ENCODE measurements around the gene RTL1.

Gene RTL1

DNA sequence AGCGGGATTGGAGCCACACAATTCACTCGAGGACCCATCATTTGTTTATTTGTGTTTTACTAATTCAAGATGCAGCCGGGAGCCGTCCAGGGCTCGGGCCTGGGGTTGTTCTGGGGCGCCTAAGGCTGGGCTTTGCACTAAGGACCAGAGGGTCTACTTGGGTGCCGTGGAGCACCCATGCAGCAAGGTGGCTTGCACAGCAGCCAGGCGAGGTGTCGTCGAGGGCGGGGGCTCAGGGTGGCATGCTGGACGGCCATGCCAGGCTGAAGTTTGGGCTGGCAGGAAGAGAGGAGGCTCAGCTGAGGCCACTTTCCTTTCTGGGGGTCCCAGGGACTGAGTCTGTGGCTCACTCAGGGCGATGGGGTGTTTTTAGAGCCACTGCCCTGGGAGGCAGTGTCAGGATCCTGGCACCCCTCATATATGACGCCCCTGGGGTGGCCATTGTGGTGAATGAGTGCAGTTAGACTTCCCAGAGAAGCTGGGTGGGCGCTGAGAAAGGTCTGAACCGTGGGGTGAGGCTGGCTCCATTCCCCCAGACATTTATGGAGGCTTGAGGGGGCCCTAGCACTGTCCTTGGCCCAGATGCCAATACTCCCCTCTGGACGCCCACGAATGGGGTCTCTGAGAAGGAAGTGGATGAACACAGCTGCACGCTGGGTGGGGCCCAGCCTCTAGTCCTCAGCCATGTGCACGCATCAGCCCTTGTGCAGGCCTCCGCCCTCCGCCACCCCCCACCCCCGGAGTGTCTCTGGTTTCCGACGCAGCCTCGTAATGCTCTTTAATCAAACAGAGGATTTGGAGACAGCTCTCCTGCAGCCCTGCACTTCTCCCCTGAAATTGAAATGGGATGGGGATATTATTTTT, 66.3 kb downstream of the RTL1 start:
- in situ Hi-C loops (cut with MboI; ENCODE audit: low sequenced_read_pairs): no loop called here

DNA sequence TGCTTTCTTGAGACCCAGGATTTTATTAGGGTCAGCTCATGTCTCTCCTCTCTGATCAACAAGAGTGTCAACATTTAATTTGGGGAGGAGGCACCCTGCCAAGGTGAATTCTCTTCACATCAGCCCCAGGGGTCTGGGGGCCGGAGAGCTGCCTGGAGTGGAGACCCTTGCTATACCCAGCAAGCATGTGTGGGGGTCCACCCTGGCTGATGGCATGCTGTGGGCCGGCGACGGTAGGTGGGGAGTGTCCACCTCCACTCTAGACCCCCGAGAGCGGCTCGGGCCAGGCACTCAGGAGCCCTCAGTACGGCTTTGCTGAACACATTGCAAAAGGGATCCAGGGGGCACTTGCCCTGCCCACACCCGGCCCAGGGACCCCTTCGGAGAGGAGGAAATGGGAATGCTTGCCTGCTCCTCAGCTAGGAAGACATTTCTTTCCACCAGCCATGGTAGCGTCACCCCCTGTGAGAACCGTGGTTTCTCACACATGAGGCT, 67.2 kb downstream of the RTL1 start:
- in situ Hi-C loops (cut with MboI; ENCODE audit: low sequenced_read_pairs): no loop called here

DNA sequence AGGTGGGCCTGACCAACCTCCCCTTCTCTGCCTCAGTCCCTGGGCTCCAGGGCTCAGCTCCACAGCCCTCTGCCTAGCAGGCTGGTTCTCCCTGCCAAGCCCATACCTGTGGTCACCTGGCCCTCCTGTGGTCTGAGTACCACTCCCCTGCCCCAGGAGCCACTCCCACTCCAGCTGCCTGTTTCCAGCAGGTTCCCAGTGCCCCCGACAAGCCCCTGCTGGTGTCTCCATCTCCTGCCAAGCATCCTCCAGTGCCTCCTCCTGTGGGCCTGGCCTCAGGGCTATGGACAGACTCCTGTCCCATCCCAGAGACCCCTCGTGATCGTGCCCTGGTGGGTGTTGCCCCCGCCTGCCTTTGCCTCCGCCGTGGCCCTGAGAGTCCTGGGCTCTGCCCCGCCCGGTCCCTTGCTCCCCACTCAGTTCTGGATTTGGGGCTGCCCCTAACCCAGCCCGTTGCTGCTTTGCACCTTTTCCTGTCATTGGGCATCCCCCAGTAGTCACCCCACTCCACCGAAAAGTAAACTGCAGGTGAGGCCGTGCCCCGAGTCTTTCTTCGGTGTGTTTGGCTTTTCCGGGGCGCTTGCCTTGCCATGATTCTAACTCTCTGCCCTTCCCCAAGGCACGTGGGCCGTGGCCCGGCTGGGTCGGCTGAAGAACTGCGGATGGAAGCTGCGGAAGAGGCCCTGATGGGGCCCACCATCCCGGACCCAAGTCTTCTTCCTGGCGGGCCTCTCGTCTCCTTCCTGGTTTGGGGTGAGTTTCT, 67.8 kb downstream of the RTL1 start:
- in situ Hi-C loops (cut with MboI; ENCODE audit: low sequenced_read_pairs): no loop called here

DNA sequence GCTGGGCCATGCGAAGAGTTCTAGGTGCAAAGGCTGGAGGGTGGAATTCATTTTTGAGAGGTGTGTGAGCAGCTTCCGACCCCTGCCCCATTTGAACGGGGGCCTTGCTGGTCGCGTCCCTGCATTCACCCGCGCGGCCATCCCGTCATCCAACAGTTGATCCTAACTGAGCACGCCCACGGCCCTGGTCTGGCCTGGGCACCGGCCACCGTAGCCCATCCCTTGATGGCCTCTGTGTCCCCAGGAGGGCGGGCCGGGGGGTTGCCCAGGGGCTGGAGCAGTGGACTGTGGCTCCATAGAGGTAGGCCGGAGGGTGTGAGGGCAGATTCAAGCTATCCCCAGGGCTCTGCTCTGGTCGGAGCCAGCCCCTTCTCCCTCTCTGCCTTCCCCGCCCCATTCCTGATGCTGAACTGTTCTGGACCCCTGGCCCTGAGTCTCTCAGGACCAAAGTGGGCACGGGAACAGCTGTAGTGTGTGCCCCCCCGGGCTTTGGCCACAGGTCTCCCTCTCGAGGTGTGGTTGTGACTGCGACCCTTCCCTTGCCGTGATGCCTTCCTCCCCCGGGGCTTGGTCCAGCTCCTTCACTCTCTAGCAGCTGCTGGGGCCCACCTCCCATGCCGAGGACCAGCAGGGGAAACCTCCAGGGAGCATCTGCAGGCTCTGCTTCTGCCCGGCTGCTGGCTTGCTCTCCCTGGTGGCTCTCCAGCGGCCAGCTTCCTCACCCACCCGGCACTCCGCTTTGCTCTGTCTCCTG, 68.6 kb downstream of the RTL1 start:
- in situ Hi-C loops (cut with MboI; ENCODE audit: low sequenced_read_pairs): no loop called here

DNA sequence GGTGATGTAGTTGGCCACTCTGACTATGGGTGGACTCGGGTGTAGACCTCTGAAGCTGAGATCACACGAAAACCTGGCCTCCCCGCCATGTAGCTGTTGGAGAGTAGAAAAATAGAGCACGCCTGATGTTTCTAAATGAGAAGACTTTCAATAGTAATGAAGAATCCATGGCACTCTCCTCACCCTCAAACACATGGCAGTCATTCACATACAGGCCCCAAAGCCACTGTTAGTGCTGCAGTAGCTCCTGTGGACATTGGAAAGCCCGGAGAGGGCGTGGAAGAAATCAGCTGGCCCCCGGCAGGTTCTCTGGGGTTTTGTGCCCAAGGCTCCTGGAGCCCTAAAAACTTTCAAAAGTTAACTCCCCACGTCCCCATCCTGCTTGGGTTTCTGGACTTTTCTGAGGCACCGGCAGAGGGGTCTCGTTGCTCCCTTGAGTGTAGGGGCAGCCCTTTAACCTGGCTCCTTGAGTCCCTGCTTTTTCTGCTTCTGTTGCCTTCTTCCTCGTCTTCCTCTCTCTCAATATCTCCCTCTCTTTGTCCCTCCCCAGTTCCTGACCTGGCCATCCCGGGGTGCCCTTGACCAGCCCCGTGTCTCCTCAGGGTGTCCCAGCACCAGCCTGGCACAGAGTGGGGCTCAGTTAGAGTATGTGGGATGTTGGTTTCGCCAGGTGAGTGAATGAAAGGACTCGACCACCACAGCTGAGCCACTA, 69.3 kb downstream of the RTL1 start:
- in situ Hi-C loops (cut with MboI; ENCODE audit: low sequenced_read_pairs): no loop called here

DNA sequence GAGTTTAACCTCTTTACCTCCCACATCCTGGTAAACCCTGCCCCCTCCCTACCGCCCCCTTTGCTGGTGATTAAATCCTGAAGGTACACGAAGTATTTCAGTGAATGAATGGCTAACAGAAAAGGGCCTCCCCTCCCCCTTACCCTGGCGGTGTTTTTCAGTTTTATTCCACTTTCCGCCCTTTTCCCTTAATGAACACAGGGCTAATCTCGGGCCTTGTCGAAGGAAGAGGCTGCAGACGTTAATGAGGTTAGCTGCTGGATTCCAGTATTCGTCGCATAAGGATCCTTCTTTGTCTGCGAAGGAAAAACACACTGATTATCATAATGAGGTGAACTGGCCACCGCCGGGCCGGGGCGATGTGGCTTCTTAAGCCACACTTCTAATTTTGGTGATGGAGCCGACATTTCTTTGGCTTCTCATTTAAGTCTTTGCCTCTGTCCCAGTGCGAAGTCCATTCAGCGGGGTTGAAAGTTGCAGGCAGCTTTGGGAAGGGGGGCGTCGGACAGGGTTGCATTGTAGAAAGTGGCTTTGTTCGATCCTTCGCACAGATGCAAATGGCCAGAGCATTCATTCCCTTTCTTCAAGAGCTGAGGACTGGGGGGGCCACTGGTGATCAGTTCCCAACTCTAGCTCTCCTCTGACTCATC, 71.1 kb downstream of the RTL1 start:
- in situ Hi-C loops (cut with MboI; ENCODE audit: low sequenced_read_pairs): no loop called here

DNA sequence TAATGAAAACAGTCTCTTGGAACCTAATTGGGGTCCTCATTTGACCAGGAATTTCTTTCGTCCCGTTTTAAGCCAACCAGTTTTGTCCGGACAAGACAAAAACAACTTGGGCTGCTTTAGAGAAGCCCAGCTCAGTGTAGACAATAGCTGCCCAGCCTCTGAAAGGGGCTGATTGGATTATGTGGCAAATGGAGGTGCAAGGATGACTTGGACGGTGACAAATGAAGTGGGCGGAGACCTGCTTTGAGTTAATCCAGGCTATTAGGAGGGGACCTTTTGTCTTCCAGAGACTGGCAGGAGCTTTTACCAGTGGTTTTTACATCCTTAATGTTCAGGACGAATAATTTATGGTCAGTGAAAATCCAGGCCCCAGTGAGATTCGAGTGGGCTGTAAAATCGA, 72.8 kb downstream of the RTL1 start:
- in situ Hi-C loops (cut with MboI; ENCODE audit: low sequenced_read_pairs): no loop called here

All from hTERT RPE-1 (cell line).